ENCODE measurements around the gene KCNJ8. TPM values are rescaled to one million over a fixed set of nuclear protein-coding genes. Genes with fewer than 3 reads are reported as not detected.

Gene KCNJ8
- total RNA-seq, result 5.5 and 8.2 TPM in 2 replicates

GRCh38 chr12:21774358-21775132, at the start of gene KCNJ8:
Gene KCNJ8 (minus strand): TSS chr12:21774706. CDS start chr12:21773616, 1,090 bp downstream.

Other genes starting within 250 kb of the KCNJ8 start
- 0.63 TPM in 1 of 2 replicates, not detected in the other for gene SPX, start 248.4 kb downstream of the KCNJ8 start, total RNA-seq
- not detected in 2 replicates for gene GYS2, start 169.9 kb downstream of the KCNJ8 start, total RNA-seq
- gene LDHB, start 116.9 kb downstream of the KCNJ8 start, total RNA-seq, result 712 and 813 TPM in 2 replicates
- 10.5 and 10.9 TPM in 2 replicates for gene ABCC9, start 166.7 kb upstream of the KCNJ8 start, total RNA-seq